Measurements from ENCODE around the gene TNXB.

Gene TNXB

GRCh38 chr6:32140420-32141046, 31.4 kb upstream of the TNXB start:
- FAIRE-seq = no peak

- no peak for FAIRE-seq
Observed at GRCh38 chr6:32139590-32139989, 30.5 kb upstream of the TNXB start.

GRCh38 chr6:32137454-32137853, 28.3 kb upstream of the TNXB start:
- no peak for FAIRE-seq

GRCh38 chr6:32133786-32134185, 24.6 kb upstream of the TNXB start:
- FAIRE-seq = no peak

- FAIRE-seq = no peak
Observed at GRCh38 chr6:32132110-32132509, 23.0 kb upstream of the TNXB start.

- no peak for FAIRE-seq
Observed at GRCh38 chr6:32131439-32131948, 22.4 kb upstream of the TNXB start.

- FAIRE-seq = no peak
Observed at GRCh38 chr6:32129297-32130088, 20.4 kb upstream of the TNXB start.

- FAIRE-seq = no peak
Observed at GRCh38 chr6:32128751-32129296, 19.7 kb upstream of the TNXB start.

- FAIRE-seq = peak; percentile 96
Observed at GRCh38 chr6:32127717-32128592, 18.8 kb upstream of the TNXB start, which contains the start of gene ATF6B. ATF6B (minus strand) TSS chr6:32128246; CDS start chr6:32128207, 39 bp downstream.

- FAIRE-seq = no peak
Observed at GRCh38 chr6:32127409-32127716, 18.2 kb upstream of the TNXB start.

GRCh38 chr6:32126880-32127279, 17.7 kb upstream of the TNXB start:
- no peak for FAIRE-seq

- FAIRE-seq = no peak
Observed at GRCh38 chr6:32123681-32124080, 14.5 kb upstream of the TNXB start.

GRCh38 chr6:32120573-32121059, 11.5 kb upstream of the TNXB start:
- no peak for FAIRE-seq

GRCh38 chr6:32118782-32119628, 9.9 kb upstream of the TNXB start:
- FAIRE-seq = peak; percentile 78

- no peak for FAIRE-seq
Observed at GRCh38 chr6:32117461-32117860, 8.3 kb upstream of the TNXB start.

GRCh38 chr6:32116674-32117073, 7.5 kb upstream of the TNXB start:
- FAIRE-seq = no peak

- FAIRE-seq = no peak
Observed at GRCh38 chr6:32115623-32116022, 6.5 kb upstream of the TNXB start.

GRCh38 chr6:32114796-32115195, 5.7 kb upstream of the TNXB start:
- no peak for FAIRE-seq

- no peak for FAIRE-seq
Observed at GRCh38 chr6:32113386-32114352, 4.5 kb upstream of the TNXB start.

- FAIRE-seq = no peak
Observed at GRCh38 chr6:32112431-32112980, 3.4 kb upstream of the TNXB start.
